Measurements from ENCODE around the gene HIPK2. TPM values are rescaled to one million over a fixed set of nuclear protein-coding genes. Genes with fewer than 3 reads are reported as not detected.

HIPK2 gene
- total RNA-seq, 6 experiments from 2014 or later = 48.5 to 68.0 (median 59.6) TPM

GRCh38 chr7:139716156-139716942 lies 61.4 kb downstream of the HIPK2 start:
- H3K27me3 ChIP-seq = no peaks in the 10 kb centered on the region
- 98% methylated on average over 8 of the region's 39 CpGs for WGBS (ENCODE audit: insufficient coverage, low coverage, low lambda C conversion rate, missing lambda C conversion rate)
- intact Hi-C loops (cut with DNase I) = no loop called here
- no peaks in the 10 kb centered on the region for H3K9me3 ChIP-seq
- DNase-seq (no peak), ATAC-seq (no peak)
- peaks cover 0 to 36% (median 11%) of the 10 kb centered on the region in 4 donors for H3K4me1 ChIP-seq
- no peak overlapping the region for H3K4me3 ChIP-seq
- TF ChIP-seq CTCF (IDR thresholded peaks at IDR 0.05) (no peak), POLR2A (IDR thresholded peaks at IDR 0.05) (no peak)
- H3K27ac ChIP-seq = no peak overlapping the region
- peaks cover 0 to 34% (median 13%) of the 10 kb centered on the region in 4 donors for H3K36me3 ChIP-seq

- Histone ChIP-seq H3K4me1 (peaks cover 0 to 25% (median 7%) of the 10 kb centered on the region in 4 donors), H3K9me3 (no peaks in the 10 kb centered on the region), H3K4me3 (no peak overlapping the region), H3K36me3 (peaks cover 0 to 34% (median 13%) of the 10 kb centered on the region in 4 donors), H3K27ac (peak overlapping the region; percentile 13 to 60 (median 25)), H3K27me3 (no peaks in the 10 kb centered on the region)
- ATAC-seq (no peak), DNase-seq (no peak)
- intact Hi-C loops (cut with DNase I) = no loop called here
- no peak for TF ChIP-seq POLR2A (IDR thresholded peaks at IDR 0.05)
- no peak for TF ChIP-seq CTCF (IDR thresholded peaks at IDR 0.05)
- 81% methylated on average over 10 of the region's 13 CpGs for WGBS (ENCODE audit: insufficient coverage, low coverage, low lambda C conversion rate, missing lambda C conversion rate)
Measured at GRCh38 chr7:139715194-139715815, 62.5 kb downstream of the HIPK2 start.

GRCh38 chr7:139714163-139714901 lies 63.5 kb downstream of the HIPK2 start:
- Histone ChIP-seq H3K4me1 (peaks cover 0 to 30% (median 11%) of the 10 kb centered on the region in 4 donors), H3K36me3 (peaks cover 0 to 34% (median 13%) of the 10 kb centered on the region in 4 donors), H3K27ac (peak overlapping the region; percentile 25 to 60 (median 57)), H3K27me3 (no peaks in the 10 kb centered on the region), H3K4me3 (no peak overlapping the region), H3K9me3 (no peaks in the 10 kb centered on the region)
- TF ChIP-seq POLR2A (IDR thresholded peaks at IDR 0.05) (no peak), CTCF (IDR thresholded peaks at IDR 0.05) (no peak)
- WGBS (ENCODE audit: insufficient coverage, low coverage, low lambda C conversion rate, missing lambda C conversion rate) = 51% methylated on average over 9 of the region's 23 CpGs
- intact Hi-C loops (cut with DNase I) = no loop called here
- DNase-seq (peak; percentile 63 to 79 (median 71)), ATAC-seq (peak; percentile 62 to 79 (median 72))

- peak overlapping the region in 2 of 3 donors; percentile 57 to 60 for H3K27ac ChIP-seq
- DNase-seq (no peak), ATAC-seq (no peak)
- H3K36me3 ChIP-seq = peaks cover 3 to 34% (median 13%) of the 10 kb centered on the region in 4 donors
- WGBS (ENCODE audit: insufficient coverage, low coverage, low lambda C conversion rate, missing lambda C conversion rate) = 91% methylated on average over 11 of the region's 15 CpGs
- H3K4me1 ChIP-seq = peaks cover 0 to 32% (median 12%) of the 10 kb centered on the region in 4 donors
- no peaks in the 10 kb centered on the region for H3K9me3 ChIP-seq
- no peaks in the 10 kb centered on the region for H3K27me3 ChIP-seq
- H3K4me3 ChIP-seq = no peak overlapping the region
- intact Hi-C loops (cut with DNase I) = no loop called here
- TF ChIP-seq POLR2A (IDR thresholded peaks at IDR 0.05) = no peak
- TF ChIP-seq CTCF (IDR thresholded peaks at IDR 0.05) = no peak
Measured at GRCh38 chr7:139713526-139714162, 64.2 kb downstream of the HIPK2 start.
